T-helper 1 cell treated with Interleukin-12 subunit alpha and Interleukin-12 subunit beta and Interleukin-4 antibody, amounts not matched to agents 30 μg/mL and 1 μg/mL, for 36 hours (primary cell): ENCODE data around the gene SLC9A8.

ENCODE experiments used
- H3K27ac Mint-ChIP-seq: one replicate; pipeline ENCODE4 v1.8.0; 2021; ENCODE audit warnings: mild to moderate bottlenecking, mixed read lengths
- H3K27me3 Mint-ChIP-seq: one replicate; pipeline ENCODE4 v1.8.0; 2021; ENCODE audit warnings: low read depth, mixed read lengths
- H3K36me3 Mint-ChIP-seq: one replicate; pipeline ENCODE4 v1.8.0; 2021; ENCODE audit warnings: low read depth, mixed read lengths
- H3K4me1 Mint-ChIP-seq: one replicate; pipeline ENCODE4 v1.8.0; 2021; ENCODE audit warnings: low read depth, mixed read lengths
- H3K4me3 Mint-ChIP-seq: one replicate; pipeline ENCODE4 v1.8.0; 2021; ENCODE audit warnings: mild to moderate bottlenecking, moderate library complexity, mixed read lengths
- H3K9me3 Mint-ChIP-seq: one replicate; pipeline ENCODE4 v1.8.0; 2021; ENCODE audit warnings: mixed read lengths

SLC9A8 gene

DNA sequence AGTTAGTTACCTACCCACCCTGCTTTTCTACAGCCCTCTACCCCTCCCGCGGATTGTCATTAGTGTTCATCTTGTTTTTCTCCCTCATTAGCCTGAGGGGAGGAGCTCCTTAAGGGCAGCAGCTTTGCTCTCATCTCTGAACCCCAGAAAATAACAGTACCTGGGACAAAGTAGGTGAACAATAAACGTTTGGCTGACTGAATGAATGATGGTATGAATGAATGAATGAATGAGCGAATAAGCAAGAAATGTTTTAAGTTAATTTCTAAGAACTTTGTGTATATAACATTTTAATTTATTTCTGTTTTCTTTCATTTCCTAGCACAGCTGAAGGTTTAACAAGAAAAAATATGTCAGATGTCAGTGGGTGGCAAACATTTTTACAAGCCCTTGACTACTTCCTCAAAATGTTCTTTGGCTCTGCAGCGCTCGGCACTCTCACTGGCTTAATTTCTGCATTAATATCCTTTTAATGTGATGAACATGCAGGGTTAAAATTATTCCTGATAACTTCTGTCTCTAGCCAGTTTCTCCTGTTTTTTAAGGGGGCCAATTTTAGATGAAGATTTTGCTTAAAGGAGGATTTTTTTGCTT is 50.1 kb downstream of the SLC9A8 start:
- no peak overlapping the region for H3K4me3 Mint-ChIP-seq
- no peaks in the 10 kb centered on the region for H3K9me3 Mint-ChIP-seq
- peaks cover 20% of the 10 kb centered on the region for H3K4me1 Mint-ChIP-seq
- no peak overlapping the region for H3K27ac Mint-ChIP-seq
- H3K27me3 Mint-ChIP-seq = no peaks in the 10 kb centered on the region
- H3K36me3 Mint-ChIP-seq = peaks cover 37% of the 10 kb centered on the region

DNA sequence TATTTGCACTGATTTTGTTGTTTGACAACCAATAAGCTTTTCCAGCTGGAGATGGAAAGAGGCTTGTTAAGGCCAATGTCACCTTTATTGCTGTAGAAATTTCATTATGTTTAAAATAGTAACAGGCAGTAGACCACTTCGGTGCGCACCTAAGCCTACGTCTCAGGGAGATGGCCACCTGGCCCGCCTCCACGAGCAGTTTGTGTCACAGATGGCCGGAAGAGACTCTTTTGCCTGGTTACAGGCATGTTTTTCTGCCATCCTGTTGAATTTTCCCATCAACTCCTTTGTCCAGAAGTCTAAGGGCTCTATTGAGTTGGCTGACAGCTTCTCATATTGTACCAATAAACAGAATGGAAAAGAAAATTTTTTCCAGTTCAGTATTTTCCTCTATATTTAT is 51.0 kb downstream of the SLC9A8 start:
- Mint-ChIP-seq H3K4me1 (peaks cover 21% of the 10 kb centered on the region), H3K9me3 (no peaks in the 10 kb centered on the region), H3K4me3 (no peak overlapping the region), H3K27ac (no peak overlapping the region), H3K36me3 (peaks cover 39% of the 10 kb centered on the region), H3K27me3 (no peaks in the 10 kb centered on the region)

DNA sequence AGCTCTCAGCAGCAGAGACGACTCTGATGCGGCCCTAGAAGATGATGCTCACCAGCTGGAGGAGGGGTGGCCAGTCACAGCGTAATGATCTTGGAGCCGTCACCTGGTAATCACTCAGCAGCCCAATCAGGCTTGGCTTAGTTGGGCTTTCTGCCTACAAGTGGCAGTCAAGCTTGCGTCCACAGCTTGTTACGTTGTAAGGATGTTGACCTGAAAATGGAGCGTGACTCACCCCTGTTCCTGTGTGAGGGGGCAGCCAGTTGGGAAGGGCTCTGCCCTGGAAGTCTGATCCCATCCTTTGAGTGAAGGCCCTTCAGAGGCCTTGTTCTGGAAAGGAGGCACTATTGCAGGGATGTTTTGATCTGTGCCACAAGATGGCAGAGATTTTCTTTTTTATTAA is 52.9 kb downstream of the SLC9A8 start:
- peaks cover 43% of the 10 kb centered on the region for H3K36me3 Mint-ChIP-seq
- H3K27ac Mint-ChIP-seq = peak overlapping the region; percentile 9

DNA sequence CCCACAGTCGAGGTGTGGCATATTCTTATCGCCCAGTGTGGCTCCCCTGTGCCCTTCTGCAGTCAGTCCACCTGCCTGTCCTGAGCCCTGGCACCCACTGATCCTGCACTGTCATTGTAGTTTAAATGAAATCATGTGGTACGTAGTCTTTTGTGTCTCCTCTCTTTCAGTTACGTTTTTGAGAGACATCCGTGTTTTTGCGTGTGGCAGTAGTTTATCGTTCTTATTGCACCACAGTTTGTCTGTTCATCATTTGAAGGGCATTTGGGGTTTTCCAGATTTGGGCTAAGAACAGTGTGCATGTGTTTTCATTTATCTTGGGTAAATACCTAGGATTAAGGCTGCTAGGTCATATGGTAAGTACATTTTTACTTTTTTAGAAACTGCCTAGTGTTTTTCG is 53.4 kb downstream of the SLC9A8 start:
- H3K36me3 Mint-ChIP-seq = peaks cover 38% of the 10 kb centered on the region
- H3K4me1 Mint-ChIP-seq = peaks cover 13% of the 10 kb centered on the region
- H3K27ac Mint-ChIP-seq = no peak overlapping the region
- H3K27me3 Mint-ChIP-seq = no peaks in the 10 kb centered on the region
- H3K9me3 Mint-ChIP-seq = no peaks in the 10 kb centered on the region
- no peak overlapping the region for H3K4me3 Mint-ChIP-seq

More for the DNA sequence above, 52.9 kb downstream of the SLC9A8 start:
- no peaks in the 10 kb centered on the region for H3K27me3 Mint-ChIP-seq
- H3K4me1 Mint-ChIP-seq = peaks cover 17% of the 10 kb centered on the region
- H3K9me3 Mint-ChIP-seq = no peaks in the 10 kb centered on the region
- no peak overlapping the region for H3K4me3 Mint-ChIP-seq

DNA sequence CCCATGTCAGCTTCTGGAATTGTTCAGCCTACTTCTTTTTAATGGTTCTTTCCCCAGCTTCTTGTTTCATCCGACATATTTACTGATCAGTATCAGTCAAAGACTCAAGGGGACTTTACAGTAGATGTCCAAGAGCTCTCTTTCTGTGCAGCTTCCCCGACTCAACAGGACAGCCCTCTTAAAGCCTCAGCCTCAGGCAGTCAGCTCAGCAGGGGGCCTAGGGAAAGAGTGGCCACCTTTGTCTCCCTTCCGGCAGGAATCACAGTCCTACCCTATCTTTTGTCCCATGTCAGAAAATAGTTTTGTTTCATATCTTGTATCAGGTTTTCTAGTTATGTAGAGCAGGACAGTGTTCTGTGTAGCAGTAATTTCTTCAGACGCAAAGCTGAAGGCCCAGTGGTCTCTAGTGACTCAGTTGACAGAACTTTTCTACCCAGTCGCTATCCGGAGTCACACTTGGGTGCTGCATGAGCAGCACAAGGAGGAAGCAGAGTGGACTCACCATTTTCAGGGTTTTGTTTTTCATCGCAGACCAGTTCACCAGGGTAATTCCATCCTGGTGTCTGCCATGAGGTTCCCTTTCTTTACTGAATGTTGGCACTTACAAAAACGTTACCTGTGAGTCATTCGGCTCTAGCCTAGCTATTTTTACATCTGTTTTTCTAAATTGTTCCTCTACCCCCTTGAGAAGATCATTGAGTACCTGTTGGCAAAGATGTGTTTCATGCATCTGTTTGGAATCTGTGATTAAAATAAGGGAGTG is 55.0 kb downstream of the SLC9A8 start:
- Mint-ChIP-seq H3K27ac (no peak overlapping the region), H3K36me3 (peaks cover 31% of the 10 kb centered on the region), H3K4me3 (no peak overlapping the region)

DNA sequence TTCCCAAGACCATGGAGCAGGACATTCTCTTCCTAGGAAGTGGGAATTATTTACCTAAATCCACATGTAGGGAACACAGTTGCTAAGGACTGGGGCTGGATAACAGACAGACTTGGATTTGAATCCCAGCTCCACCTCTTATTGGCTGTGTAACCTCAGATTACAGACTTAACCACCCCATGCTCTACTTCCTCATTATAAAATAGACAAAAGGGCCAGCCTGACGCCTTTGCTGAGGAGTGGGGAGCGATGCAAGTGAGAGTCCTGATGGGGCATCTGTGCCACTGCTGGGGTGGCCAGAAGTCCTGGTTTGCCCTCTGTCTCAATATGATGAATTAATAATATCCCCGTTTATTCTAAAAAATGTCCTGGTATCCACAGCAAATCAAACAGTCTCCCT is 55.9 kb downstream of the SLC9A8 start:
- Mint-ChIP-seq H3K36me3 (peaks cover 31% of the 10 kb centered on the region), H3K27me3 (no peaks in the 10 kb centered on the region), H3K4me3 (no peak overlapping the region), H3K9me3 (no peaks in the 10 kb centered on the region), H3K4me1 (peaks cover 10% of the 10 kb centered on the region), H3K27ac (no peak overlapping the region)

More for the DNA sequence above, 55.0 kb downstream of the SLC9A8 start:
- no peaks in the 10 kb centered on the region for H3K9me3 Mint-ChIP-seq
- peaks cover 10% of the 10 kb centered on the region for H3K4me1 Mint-ChIP-seq
- no peaks in the 10 kb centered on the region for H3K27me3 Mint-ChIP-seq

DNA sequence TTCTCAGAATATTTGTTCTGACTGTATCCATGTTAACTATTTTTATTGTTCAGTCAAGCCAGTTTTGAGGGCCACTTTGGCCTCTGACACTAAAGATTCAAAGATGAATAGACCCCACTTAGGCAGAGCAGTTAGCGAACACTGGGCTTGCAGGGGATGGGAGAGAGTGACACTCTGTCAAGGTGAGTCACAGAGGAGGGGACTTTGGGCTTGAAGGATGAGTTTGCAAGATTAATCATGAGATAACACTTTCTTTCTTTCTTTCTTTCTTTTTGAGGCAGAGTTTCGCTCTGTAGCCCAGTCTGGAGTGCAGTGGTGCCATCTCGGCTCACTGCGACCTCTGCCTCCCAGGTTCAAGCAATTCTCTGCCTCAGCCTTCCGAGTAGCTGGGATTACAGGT is 56.3 kb downstream of the SLC9A8 start:
- H3K4me3 Mint-ChIP-seq = no peak overlapping the region
- H3K9me3 Mint-ChIP-seq = no peaks in the 10 kb centered on the region
- H3K36me3 Mint-ChIP-seq = peaks cover 31% of the 10 kb centered on the region
- H3K4me1 Mint-ChIP-seq = peaks cover 10% of the 10 kb centered on the region
- no peak overlapping the region for H3K27ac Mint-ChIP-seq
- H3K27me3 Mint-ChIP-seq = no peaks in the 10 kb centered on the region

DNA sequence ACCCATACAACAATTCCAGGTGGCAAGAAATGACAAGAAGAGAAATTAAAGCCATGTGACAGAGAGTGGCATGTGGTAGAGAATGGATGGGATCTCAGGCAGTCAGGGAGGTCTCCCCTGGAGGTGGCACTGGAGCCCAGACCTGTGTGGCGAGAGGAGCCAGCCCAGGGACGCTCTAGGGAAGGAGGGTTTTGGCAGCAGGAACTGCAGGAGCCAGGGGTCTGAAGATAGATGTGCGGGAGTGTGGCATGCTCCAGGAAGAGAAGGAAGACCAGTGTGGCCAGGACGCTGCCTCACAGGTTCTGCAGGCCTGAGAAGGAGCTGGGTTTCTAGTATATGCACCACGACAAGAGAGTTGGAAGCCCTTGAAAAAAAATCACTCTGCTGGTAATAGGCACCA is 57.6 kb downstream of the SLC9A8 start:
- Mint-ChIP-seq H3K36me3 (peaks cover 30% of the 10 kb centered on the region), H3K27me3 (no peaks in the 10 kb centered on the region), H3K27ac (peak overlapping the region; percentile 14), H3K4me1 (peaks cover 8% of the 10 kb centered on the region), H3K9me3 (no peaks in the 10 kb centered on the region), H3K4me3 (no peak overlapping the region)

DNA sequence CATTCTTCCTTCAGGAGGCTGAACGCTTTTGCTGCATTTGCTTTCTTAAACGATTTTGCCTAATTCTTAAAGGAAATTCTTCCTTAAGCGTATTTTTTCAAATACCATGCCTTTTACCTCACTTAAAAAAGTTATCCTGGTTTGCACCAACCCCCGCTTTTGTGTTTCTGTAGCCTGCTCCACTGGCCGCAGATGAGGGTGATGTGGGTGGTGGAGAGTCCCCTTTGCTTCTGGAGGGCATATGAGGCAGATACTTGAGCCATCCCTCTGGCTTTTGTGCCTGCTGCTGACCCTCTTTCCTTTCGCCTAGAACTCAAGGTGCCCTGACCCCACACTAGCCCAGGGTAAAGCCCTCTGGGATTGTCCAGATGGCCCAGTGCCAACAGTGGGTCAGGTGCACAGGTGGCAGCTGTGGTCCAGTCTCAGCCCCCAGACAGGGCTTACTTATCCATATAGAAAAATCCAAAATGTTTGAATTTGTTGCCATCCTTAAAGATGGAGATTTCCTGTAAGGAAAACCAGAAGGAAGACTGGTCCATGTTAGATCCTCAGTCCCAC is 58.8 kb downstream of the SLC9A8 start:
- no peaks in the 10 kb centered on the region for H3K27me3 Mint-ChIP-seq
- no peak overlapping the region for H3K27ac Mint-ChIP-seq
- peaks cover 34% of the 10 kb centered on the region for H3K36me3 Mint-ChIP-seq
- H3K4me3 Mint-ChIP-seq = no peak overlapping the region
- peaks cover 6% of the 10 kb centered on the region for H3K4me1 Mint-ChIP-seq
- no peaks in the 10 kb centered on the region for H3K9me3 Mint-ChIP-seq

DNA sequence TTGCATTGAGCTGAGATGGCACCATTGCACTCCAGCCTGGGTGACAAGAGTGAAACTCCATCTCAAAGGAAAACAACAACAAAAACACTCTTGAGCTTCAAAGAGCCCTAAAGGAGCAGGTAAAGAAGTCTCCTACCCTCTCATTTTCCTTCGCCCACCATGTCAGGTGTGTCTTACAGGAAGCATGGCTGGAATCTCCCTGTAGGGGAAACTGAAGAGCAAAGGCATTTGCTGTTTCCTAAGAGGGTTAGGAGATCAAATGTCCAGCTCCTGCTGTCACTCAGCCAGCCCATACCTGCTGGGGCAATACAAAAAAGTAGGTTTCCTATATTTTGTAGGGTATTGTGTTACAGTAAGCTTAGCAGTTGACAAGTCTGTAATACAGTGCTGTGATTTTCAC is 59.4 kb downstream of the SLC9A8 start:
- Mint-ChIP-seq H3K27ac (no peak overlapping the region), H3K36me3 (peaks cover 30% of the 10 kb centered on the region), H3K27me3 (no peaks in the 10 kb centered on the region), H3K4me3 (no peak overlapping the region), H3K4me1 (peaks cover 2% of the 10 kb centered on the region), H3K9me3 (no peaks in the 10 kb centered on the region)

DNA sequence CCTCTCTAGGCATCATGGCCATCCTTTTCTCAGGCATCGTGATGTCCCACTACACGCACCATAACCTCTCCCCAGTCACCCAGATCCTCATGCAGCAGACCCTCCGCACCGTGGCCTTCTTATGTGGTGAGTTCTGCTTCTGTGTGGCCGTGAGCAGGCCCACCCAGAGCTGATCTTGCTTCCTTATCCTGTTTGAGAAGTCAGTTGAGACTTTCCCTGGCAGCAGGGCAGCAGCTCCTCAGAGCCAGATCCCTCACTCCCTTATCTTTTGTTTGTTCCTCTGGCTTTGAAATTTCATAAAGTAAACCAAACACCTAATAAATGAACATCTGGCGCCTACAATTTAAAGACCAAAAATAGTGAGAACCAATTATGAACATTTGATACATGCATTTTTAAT is 62.1 kb downstream of the SLC9A8 start:
- H3K4me1 Mint-ChIP-seq = no peaks in the 10 kb centered on the region
- H3K27me3 Mint-ChIP-seq = no peaks in the 10 kb centered on the region
- peaks cover 21% of the 10 kb centered on the region for H3K36me3 Mint-ChIP-seq
- no peaks in the 10 kb centered on the region for H3K9me3 Mint-ChIP-seq
- H3K4me3 Mint-ChIP-seq = no peak overlapping the region
- H3K27ac Mint-ChIP-seq = peak overlapping the region; percentile 45

DNA sequence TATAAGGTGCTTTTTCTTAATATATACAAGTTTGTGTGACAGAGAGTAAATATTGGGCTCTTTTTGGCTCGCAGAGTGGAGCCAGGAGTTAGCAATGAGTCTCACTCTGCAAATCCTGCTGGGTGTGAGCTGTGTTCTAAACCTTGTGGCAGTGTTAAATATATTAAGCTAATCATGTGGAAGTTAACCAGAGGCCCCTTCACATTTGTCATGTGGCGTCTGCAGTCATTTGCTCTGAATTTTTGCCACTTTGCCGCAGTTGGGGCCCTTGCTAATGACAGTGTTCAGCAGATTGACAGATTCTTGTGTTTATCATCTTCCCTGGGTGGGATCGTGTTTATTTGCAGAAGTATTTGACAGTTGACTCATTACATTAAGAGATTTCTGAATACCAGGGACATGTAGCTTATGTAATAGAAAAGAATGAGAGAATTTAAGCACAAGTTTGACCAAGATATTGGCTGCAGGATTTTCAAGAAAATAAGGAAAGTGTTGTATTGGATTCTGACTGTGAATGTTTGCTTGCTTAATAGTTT is 64.8 kb downstream of the SLC9A8 start:
- Mint-ChIP-seq H3K4me3 (no peak overlapping the region), H3K4me1 (peaks cover 2% of the 10 kb centered on the region), H3K36me3 (peaks cover 22% of the 10 kb centered on the region), H3K27ac (no peak overlapping the region), H3K27me3 (no peaks in the 10 kb centered on the region), H3K9me3 (no peaks in the 10 kb centered on the region)

DNA sequence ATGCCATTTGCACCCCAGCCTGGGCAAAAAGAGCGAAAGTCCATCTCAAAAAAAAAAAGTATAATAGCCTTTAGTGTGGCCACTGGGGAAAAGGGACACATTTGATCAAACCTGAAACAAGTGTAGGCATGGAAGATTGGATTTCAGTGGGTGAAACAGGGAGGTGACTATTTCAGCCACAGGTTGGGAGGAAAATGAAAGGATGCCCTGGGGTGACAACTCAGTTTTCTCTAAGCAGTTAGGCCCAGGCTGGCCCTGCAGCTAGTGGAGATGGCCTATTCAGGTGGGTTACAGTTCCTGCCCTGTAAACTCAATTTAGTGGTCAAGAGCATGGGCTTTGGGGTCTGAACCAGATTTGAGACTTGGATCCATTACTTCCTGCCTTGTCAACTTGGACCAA is 66.3 kb downstream of the SLC9A8 start:
- H3K9me3 Mint-ChIP-seq = no peaks in the 10 kb centered on the region
- no peaks in the 10 kb centered on the region for H3K27me3 Mint-ChIP-seq
- H3K4me1 Mint-ChIP-seq = peaks cover 4% of the 10 kb centered on the region
- peaks cover 27% of the 10 kb centered on the region for H3K36me3 Mint-ChIP-seq
- no peak overlapping the region for H3K27ac Mint-ChIP-seq
- H3K4me3 Mint-ChIP-seq = no peak overlapping the region

DNA sequence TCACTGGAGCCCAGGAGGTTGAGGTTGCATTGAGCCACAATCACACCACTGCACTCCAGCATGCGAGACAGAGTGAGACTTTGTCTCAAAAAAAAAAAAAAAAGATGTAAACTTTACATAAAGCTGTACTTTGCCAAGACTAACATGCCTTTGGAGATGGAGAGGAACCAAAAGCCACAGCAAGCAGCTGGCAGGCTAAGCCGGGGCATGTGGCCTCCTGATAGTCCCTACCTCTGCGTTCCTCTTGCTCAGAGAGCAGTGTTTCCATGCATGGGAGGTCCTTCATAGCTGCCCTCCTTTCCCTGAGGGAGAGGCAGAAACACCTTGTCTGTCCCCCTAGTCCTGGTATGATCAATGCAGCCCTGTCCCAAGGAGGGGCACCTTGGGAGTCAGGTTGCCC is 67.5 kb downstream of the SLC9A8 start:
- Mint-ChIP-seq H3K36me3 (peaks cover 21% of the 10 kb centered on the region), H3K4me3 (no peak overlapping the region), H3K4me1 (peaks cover 4% of the 10 kb centered on the region), H3K27me3 (no peaks in the 10 kb centered on the region), H3K27ac (no peak overlapping the region), H3K9me3 (no peaks in the 10 kb centered on the region)
